Gastrocnemius medialis (tissue), 4 donors: Measurements from ENCODE around the gene DDX23. TPM values are rescaled to one million over a fixed set of nuclear protein-coding genes. Genes with fewer than 3 reads are reported as not detected.
"Not testable (repeated sequence)": the region's sequence is repeated elsewhere in the genome, so short reads cannot be mapped to it uniquely, and the experiment has no call there.

Source experiments
- ATAC-seq, 2 donors: fragments of 150-250 bp; one replicate each; pipeline ENCODE4 v1.9.1; 2016
- DNase-seq, 2 donors: peaks; one replicate each; pipeline ENCODE4 v3.0.0-alpha.2; 2019
- H3K27ac ChIP-seq, 4 donors: fragments of 200-600 bp; sonication (generic); 1 replicate in 1 of 4; 2 replicates in 3 of 4; pipeline ENCODE4 v1.5.1; 2016 to 2018; ENCODE audit warnings: mild to moderate bottlenecking in 2 of 4, moderate library complexity in 1 of 4
- H3K27me3 ChIP-seq, 3 donors: fragments of 200-600 bp; sonication (generic) in 2 of 3; 1 replicate in 1 of 3; 2 replicates in 2 of 3; pipeline versions ENCODE4 v1.5.1 to v1.6.0; 2016 to 2019; ENCODE audit warnings: mild to moderate bottlenecking in 1 of 3, moderate library complexity in 1 of 3
- H3K36me3 ChIP-seq, 2 donors: fragments of 200-600 bp; sonication (generic) in 1 of 2; one replicate each; pipeline ENCODE4 v1.5.1; 2017 to 2018
- H3K4me1 ChIP-seq, 2 donors: fragments of 200-600 bp; sonication (generic) in 1 of 2; one replicate each; pipeline ENCODE4 v1.5.1; 2016 to 2017; ENCODE audit warnings: mild to moderate bottlenecking in 2 of 2
- H3K4me3 ChIP-seq, 4 donors: fragments of 200-600 bp; sonication (generic) in 3 of 4; 1 replicate in 1 of 4; 2 replicates in 3 of 4; pipeline ENCODE4 v1.5.1; 2016 to 2019; ENCODE audit warnings: mild to moderate bottlenecking in 2 of 4
- H3K9me3 ChIP-seq, 3 donors: fragments of 200-600 bp; sonication (generic) in 2 of 3; 1 replicate in 1 of 3; 2 replicates in 2 of 3; pipeline ENCODE4 v1.5.1; 2016 to 2019
- POLR2A ChIP-seq, 2 donors: fragments of 450-650 bp; IDR thresholded peaks; one replicate each; pipeline ENCODE4 v1.6.1; 2017; ENCODE audit warnings: antibody characterized with exemption in 2 of 2, mild to moderate bottlenecking in 2 of 2, moderate library complexity in 2 of 2
- in situ Hi-C, 4 donors: fragments of 200-750 bp; cut with MboI; loops; one replicate each; pipeline versions ENCODE4 v1.15.0 to v1.8.0; 2017; ENCODE audit warnings: low sequenced_read_pairs in 4 of 4
- intact Hi-C: fragments of 100-400 bp; cut with DNase I; formaldehyde crosslinking; loops from one replicate; pipeline ENCODE4 v1.15.1; 2023; ENCODE audit warnings: low total_unique reads
- total RNA-seq, 4 donors: library from RNA; depleted of rRNA; stranded (reverse); fragments of >200 nt; gene quantifications; one replicate each; pipeline versions ENCODE4 v1.1.0 to v1.2.3, GENCODE V29; 2016
- TF ChIP-seq, protein P1 (sequence below), 5 experiments: fragments of 450-650 bp in 3 of 5; fragments of 200-600 bp in 2 of 5; sonication (generic) in 2 of 5; IDR thresholded peaks in 4 of 5; conservative IDR thresholded peaks in 1 of 5; 1 replicate in 4 of 5; 2 replicates in 1 of 5; pipeline ENCODE4 v1.5.1; 2016 to 2019; ENCODE audit warnings: antibody characterized with exemption in 5 of 5, mild to moderate bottlenecking in 3 of 5, moderate library complexity in 3 of 5

DDX23 gene
- total RNA-seq, 4 donors from 2014 or later = 55.8 to 80.6 (median 75.7) TPM

DNA sequence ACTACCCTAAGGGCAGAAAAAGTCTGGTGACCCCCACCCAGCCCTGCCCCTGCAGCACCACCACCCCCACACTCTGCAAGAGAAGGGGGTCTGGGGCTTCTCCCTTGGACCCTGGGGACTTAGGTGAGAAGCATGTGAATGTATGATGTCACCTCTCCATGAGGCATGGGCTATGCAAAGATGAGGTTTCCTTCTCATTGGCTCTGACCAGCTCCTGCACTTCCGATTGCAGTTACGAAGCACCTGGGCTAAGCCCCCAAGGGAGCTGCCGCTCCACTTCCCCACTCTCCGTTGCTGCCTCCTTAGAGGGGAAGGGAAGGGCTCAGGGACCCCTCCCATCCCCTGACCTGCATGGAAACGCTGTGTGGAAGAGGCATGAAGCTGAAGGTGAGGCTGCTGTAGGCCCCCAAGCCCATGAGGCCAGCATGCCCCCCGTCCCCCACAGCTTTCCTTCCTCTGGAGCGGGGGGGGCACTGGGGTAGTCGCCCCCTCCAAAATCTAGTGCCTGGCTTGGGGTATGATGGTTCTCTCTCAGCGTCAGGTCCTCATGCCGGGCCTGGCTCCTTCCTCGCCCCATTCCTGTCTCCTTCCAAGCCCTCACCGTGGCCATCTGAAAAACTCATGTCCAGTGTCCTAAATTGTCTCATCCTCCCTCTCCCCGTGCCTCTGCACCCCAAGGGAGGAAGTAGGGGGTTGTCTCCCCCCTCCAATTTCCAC is 5.5 kb upstream of the DDX23 start:
- H3K4me1 ChIP-seq = peaks cover 3 to 4% of the 10 kb centered on the region in 2 donors
- H3K27ac ChIP-seq = no peak overlapping the region
- no peak for ATAC-seq
- no peak overlapping the region for H3K4me3 ChIP-seq
- in situ Hi-C loops = loop anchor here in 2 of 4 donors (10.0 to 25.0 kb wide), 2 partner anchors 77 to 130 kb away; partner anchors contain the start of genes DDN (in 1 of the 2) and WNT1 (in 1 of the 2)
- TF ChIP-seq, protein P1, sequence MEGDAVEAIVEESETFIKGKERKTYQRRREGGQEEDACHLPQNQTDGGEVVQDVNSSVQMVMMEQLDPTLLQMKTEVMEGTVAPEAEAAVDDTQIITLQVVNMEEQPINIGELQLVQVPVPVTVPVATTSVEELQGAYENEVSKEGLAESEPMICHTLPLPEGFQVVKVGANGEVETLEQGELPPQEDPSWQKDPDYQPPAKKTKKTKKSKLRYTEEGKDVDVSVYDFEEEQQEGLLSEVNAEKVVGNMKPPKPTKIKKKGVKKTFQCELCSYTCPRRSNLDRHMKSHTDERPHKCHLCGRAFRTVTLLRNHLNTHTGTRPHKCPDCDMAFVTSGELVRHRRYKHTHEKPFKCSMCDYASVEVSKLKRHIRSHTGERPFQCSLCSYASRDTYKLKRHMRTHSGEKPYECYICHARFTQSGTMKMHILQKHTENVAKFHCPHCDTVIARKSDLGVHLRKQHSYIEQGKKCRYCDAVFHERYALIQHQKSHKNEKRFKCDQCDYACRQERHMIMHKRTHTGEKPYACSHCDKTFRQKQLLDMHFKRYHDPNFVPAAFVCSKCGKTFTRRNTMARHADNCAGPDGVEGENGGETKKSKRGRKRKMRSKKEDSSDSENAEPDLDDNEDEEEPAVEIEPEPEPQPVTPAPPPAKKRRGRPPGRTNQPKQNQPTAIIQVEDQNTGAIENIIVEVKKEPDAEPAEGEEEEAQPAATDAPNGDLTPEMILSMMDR (IDR thresholded peaks at IDR 0.05 in 4 of 5, conservative IDR thresholded peaks at IDR 0.05 in 1 of 5) = no peak
- TF ChIP-seq POLR2A (IDR thresholded peaks at IDR 0.05) = no peak
- H3K9me3 ChIP-seq = no peaks in the 10 kb centered on the region
- H3K36me3 ChIP-seq = no peaks in the 10 kb centered on the region
- no peaks in the 10 kb centered on the region for H3K27me3 ChIP-seq
- intact Hi-C loops = no loop called here
- DNase-seq = no peak

DNA sequence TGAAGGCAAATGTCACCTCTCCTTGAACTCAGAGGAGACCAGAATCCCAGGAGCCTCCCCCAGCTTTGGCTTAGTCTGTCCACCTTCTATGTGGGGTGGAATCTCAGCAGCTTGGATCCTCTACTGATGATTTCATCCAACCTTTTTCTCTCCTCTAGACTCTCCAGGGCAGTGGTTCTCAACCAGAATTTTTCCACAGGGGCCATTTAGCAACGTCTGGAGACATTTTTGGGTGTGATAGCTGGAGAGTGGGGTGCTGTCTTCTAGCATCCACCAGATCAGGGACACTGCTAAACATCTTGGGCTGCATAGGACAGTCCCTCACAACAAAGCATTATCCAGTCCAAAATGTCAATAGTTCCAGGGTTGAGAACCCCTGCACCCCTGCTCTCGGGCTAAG is 4.4 kb upstream of the DDX23 start:
- Histone ChIP-seq H3K27me3 (no peaks in the 10 kb centered on the region), H3K4me1 (peaks cover 3 to 5% of the 10 kb centered on the region in 2 donors), H3K36me3 (no peaks in the 10 kb centered on the region), H3K27ac (no peak overlapping the region), H3K9me3 (no peaks in the 10 kb centered on the region), H3K4me3 (no peak overlapping the region)
- intact Hi-C loops = no loop called here
- in situ Hi-C loops = loop anchor here in 2 of 4 donors (10.0 to 25.0 kb wide), 2 partner anchors 78 to 131 kb away; partner anchors contain the start of genes DDN (in 1 of the 2) and WNT1 (in 1 of the 2)
- no peak for ATAC-seq
- no peak for TF ChIP-seq POLR2A (IDR thresholded peaks at IDR 0.05)
- TF ChIP-seq, protein P1 (IDR thresholded peaks at IDR 0.05 in 4 of 5, conservative IDR thresholded peaks at IDR 0.05 in 1 of 5) = no peak
- DNase-seq = no peak

- not testable (repeated sequence) for H3K36me3 ChIP-seq, ATAC-seq, DNase-seq, H3K9me3 ChIP-seq, H3K4me3 ChIP-seq, H3K27ac ChIP-seq, H3K27me3 ChIP-seq
- in situ Hi-C loops (loop anchor here in 3 of 4 donors (5.0 to 25.0 kb wide), 4 partner anchors 32 to 132 kb away; partner anchors contain the start of genes DDN (in 1 of the 3) and WNT1 (in 1 of the 3)), intact Hi-C loops (loop anchor here (5.0 kb wide), 1 partner anchor 503 kb away; the partner anchor contains the start of gene ZNF641)
- peaks cover 17 to 19% of the 10 kb centered on the region in 2 donors for H3K4me1 ChIP-seq
Observed at GRCh38 chr12:48854932-48855331, 3.0 kb upstream of the DDX23 start.

DNA sequence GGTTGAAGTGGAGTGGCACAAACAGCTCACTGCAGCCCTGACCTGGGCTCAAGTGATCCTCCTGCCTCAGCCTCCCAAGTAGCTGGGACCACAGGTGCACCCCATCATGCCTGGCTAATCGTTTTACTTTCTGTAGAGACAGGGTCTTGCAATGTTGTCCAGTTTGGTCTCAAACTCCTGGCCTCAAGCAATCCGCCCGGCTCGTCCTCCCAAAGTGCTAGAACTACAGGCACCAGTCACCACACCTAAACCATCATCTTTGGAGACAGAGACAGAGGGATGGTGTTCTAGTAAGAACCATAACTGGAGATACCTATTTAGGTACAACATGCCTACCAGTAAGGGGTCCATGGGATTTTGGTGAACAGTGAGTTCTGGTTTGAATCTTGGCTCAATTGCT is 2.5 kb upstream of the DDX23 start:
- intact Hi-C loops = loop anchor here (5.0 kb wide), 1 partner anchor 502 kb away; the partner anchor contains the start of gene ZNF641
- DNase-seq = no peak
- TF ChIP-seq POLR2A (IDR thresholded peaks at IDR 0.05) = no peak
- TF ChIP-seq, protein P1 (IDR thresholded peaks at IDR 0.05 in 4 of 5, conservative IDR thresholded peaks at IDR 0.05 in 1 of 5) = no peak

More for the DNA sequence above, 2.5 kb upstream of the DDX23 start:
- Histone ChIP-seq H3K36me3 (no peaks in the 10 kb centered on the region), H3K4me3 (no peak overlapping the region), H3K9me3 (no peaks in the 10 kb centered on the region), H3K27ac (no peak overlapping the region), H3K27me3 (no peaks in the 10 kb centered on the region), H3K4me1 (peaks cover 17 to 22% of the 10 kb centered on the region in 2 donors)
- in situ Hi-C loops = loop anchor here in 3 of 4 donors (5.0 to 25.0 kb wide), 4 partner anchors 33 to 133 kb away; partner anchors contain the start of genes DDN (in 1 of the 3) and WNT1 (in 1 of the 3)
- no peak for ATAC-seq
